IPS-NIHi7 (cell line): Measurements from ENCODE around the gene C1QL2.

Experiments
- DNase-seq: peaks from one replicate; pipeline ENCODE4 v3.0.0; 2012; ENCODE audit warnings: mixed read lengths; ENCODE audit errors: extremely low spot score

Gene C1QL2

DNA sequence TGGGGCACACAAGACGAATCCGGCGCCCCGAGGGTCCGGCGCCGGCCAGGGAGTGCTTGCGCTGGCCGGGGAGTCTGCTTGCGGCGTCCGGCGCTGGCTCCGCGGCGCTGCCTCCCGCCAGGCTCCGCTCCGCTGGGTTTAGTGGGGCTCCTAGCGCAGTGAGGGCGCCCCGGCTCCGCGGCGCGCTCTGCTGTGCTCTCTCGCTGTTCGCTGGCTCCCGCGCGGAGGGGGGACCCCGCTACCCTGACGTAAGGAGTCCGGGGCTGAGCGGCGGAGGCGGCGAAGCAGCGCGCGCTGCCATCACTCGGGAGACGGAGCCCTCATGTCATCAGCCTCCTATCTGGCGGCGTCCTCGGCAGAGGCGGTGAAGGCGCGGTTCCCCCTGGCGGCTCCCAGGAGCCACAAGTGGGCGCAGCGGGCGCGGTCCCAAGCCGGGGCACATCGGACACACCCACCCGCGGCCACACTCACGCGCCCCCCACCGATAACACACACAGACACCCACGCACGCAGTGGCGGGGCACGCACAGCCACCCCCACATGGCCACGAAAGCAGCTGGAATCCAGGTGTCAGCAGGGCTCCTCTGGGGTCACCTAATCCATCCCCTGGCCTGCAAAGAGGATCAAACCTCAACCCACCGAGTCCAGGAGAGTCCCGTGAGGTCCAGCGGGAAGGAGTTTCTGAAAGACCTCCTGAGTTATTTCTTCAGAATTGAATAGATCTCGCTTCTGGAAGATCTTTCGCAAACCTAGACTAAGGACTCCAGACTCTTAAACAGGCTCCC, at the start of gene C1QL2:
TSS of gene C1QL2 (minus strand) at position 189 of the 785 bp plus-strand sequence. CDS start 482 bp downstream, outside the sequence.
- peak; percentile 56 for DNase-seq

DNA sequence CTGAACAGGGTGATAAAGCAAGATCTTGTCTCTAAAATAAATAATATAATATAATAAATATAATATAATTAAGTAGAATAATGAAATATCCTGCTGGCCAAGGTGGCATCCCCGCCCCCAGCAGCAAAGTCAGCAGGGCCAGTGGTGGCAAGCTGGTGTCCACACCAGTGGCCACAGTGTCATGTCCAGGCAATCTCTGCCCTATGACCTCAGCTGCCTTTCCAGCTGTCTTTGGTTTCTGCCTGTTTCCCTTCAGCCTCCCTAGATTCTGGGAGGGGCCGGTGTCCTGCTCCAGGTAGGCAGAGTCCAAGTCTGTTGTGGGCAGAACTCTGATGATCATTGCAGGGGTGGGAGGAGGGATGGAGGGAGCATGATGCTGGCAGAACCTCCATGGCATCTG, 48.9 kb upstream of the C1QL2 start:
- DNase-seq, result no peak

DNA sequence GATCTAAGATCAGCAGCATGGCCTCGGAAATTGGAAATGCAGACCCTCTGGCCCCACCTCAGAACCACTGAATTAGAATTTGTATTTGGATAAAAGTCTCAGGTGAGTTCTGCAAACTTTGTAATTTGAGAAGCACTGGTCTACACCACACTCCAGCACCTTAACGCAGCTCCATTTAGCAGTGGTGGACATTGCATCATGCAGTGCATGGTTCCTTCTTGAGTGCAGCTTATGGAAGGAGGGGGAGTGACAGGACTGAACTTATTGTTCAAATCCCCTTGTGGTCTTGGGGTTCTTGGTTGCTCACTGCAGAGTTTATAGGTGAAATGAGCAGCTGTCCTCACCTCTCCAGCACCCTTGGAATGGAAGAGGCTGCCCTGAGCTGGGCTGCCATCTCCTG, 47.6 kb upstream of the C1QL2 start:
- no peak for DNase-seq

GRCh38 chr2:119205001-119205706, 46.6 kb upstream of the C1QL2 start:
- DNase-seq, result no peak

GRCh38 chr2:119204525-119204924, 46.0 kb upstream of the C1QL2 start:
- DNase-seq, result no peak

DNA sequence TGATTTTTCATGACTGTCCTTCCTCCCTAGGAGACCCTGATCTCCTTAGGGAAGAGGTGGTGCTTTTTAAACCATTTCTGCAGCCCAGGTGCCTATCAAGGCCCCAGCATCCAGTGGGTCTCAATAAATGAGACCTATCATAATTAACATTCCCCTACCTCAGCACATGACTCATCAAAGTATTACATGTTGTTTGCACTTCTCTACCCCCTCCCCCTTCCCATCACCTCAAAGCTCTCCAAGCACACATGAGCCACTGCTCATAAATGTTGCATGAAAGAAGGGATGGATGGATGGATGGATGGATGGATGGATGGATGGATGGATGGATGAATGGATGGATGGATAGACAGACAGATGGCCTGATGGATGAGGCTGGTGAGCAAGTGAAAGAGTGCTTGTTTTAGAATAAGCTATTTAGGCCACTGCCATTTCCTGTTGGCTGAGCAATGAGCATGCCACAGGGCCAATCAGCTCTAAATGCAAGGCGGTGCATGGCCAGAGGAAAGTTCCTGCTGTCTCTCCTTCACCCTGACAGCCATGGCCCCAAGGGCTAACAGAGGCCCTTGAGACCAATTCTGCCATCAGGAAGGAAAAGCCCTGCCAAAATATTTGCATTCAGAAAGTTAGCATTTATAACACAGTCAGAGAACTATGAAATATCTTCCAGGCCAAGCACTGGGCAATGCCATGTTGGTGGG, 44.2 kb upstream of the C1QL2 start:
- DNase-seq, result no peak

GRCh38 chr2:119201815-119202214, 43.3 kb upstream of the C1QL2 start:
- DNase-seq, result no peak

- DNase-seq, result no peak
Measured at GRCh38 chr2:119198240-119198840, 39.8 kb upstream of the C1QL2 start.

- DNase-seq, result no peak
Measured at GRCh38 chr2:119197529-119198239, 39.1 kb upstream of the C1QL2 start.

DNA sequence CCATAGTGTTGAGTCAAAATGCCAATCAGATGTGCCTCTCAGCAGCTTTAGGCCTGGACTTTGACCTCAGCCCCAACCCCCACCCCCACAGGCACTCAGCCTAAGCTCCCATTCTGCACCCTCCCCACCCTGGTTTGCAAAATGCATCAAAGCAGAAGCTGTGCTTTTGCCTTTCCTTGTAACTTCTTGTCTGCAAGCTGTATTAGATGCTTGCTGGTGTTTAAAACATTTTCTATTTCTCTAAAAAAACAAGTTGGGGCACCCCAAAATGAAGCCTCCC, 38.5 kb upstream of the C1QL2 start:
- no peak for DNase-seq

GRCh38 chr2:119196301-119197125, 38.0 kb upstream of the C1QL2 start:
- DNase-seq, result peak; percentile 57

DNA sequence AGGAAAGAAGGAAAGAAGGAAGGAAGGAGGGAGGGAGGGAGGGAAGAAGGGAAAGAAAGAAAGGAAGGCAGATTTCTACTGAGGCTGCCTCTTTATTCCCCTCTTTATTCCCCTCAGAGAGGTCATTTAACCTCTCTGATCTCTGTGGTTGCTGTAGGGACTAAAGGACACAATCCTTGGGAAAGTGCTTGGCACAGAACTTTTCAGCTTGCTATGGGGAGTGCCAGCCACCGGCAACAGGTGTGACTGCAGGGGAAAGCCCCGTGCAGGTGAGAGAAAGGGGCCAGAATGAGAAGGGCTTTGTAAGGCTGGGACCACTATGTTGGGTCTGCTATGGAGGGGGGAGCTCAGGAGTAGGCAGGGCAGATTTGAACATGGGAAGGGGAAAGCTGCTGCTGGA, 37.3 kb upstream of the C1QL2 start:
- no peak for DNase-seq

DNA sequence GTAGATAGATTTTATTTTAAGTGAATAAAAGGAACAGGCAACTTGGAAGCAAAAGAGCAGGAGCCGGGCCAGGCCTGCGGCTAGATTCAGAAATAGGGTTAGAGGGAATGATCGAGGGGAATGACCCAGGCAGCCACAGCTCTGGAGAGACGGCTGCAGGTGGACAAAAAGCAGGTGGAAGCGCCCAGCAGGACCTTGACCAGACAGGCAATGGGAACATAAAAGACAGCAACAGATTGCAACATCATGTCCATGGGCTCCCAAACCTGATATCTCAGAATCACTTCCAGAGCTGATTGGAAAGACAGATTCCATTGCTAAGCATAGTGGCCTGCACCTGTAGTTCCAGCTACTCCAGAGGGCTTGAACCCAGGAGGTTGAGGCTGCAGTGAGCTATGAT, 36.5 kb upstream of the C1QL2 start:
- no peak for DNase-seq

DNA sequence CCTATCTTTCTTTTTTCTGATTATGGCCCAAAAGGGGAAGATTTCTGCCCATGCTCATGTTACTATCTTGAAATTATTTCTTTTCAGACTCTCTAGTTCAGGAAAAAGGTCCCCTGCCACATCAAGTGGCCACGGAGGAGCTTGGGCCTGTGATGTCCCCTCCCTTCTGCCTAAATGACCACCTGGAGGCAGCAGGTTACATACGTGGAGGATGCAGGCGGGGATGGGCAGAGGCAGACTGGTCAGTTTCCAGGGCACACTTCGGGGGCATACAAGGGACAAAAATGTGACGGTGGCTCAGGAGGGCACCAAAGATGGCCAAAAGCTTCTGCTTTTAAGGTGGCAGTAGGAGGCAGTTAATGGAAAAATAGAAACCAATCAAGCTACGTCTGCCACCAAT, 34.3 kb upstream of the C1QL2 start:
- no peak for DNase-seq

- DNase-seq, result no peak
Measured at GRCh38 chr2:119190321-119191111, 32.0 kb upstream of the C1QL2 start.

DNA sequence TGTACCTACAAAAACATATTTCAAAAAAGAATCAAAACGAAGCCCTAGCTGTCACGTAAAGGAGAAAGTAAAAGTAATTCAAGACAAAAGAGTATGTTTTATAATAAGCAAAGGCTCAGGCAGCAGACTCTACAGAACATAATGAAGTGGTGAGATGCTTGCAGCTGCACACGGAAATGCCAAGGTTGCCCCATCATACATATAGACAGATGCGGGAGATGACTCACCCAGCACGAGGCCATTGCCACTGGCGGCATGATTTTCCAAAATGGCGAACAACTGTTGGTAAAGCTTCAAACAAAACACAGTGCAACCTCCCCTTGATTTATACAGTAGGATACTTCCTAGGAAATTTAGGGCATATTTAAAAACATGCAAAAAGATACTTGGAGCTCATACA, 26.0 kb upstream of the C1QL2 start:
- DNase-seq, result no peak

DNA sequence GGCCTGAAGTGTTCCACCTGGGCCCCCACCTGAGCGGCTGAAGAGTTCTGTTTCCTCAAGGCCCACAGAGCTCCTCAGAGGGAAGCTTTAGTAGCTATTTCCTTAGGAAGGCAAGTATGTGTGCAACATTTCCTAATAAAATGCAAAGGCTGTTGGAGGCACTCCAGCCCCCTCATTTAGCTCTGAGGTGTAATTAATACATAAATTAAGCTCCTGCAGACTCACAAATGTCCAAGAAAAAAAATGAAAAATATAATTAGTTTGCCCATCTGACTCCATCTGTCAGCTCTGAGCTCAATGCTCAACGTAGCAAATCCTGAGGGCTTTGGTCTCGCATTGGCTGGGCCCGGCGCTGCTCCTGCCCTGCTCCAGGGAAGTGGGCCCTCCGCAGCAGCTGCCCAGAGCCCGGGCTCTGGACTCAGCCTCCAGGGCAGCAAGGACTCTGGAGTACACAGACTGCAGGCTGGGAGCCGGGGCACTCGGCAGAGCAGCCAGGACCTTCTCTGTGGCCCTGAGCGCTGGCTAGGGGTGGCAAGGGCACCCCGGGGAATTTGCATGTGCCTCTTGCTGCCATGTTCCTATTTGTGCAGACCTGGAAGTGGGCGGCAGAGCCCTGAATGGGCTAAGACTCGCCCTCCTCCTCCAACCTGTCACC, 23.4 kb upstream of the C1QL2 start:
- no peak for DNase-seq

GRCh38 chr2:119181391-119181790, 22.8 kb upstream of the C1QL2 start:
- no peak for DNase-seq

DNA sequence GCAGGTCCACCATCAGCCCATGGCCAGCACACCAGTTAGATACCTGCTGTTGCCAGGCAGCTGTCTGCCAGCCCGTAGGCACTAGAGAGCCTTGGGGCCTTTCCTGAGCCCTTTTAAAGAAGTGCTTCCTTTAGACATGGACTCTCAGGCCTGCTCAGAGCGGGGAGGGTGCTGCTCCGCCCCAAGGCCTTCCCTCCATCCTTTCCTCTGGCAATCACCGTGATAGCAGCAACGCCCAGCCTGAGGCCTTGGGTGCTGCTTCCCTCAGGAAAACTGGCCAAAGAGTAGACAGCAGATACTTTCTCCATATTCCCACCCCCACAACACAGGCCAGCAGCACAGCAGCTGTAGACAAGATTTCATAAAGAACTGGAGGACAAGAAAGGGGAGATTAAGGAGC, 22.3 kb upstream of the C1QL2 start:
- DNase-seq, result no peak

- DNase-seq, result no peak
Measured at GRCh38 chr2:119179991-119180390, 21.4 kb upstream of the C1QL2 start.
